Measurements from ENCODE around the gene CERS6. TPM values are rescaled to one million over a fixed set of nuclear protein-coding genes. Genes with fewer than 3 reads are reported as not detected.
"Not testable (repeated sequence)": the region's sequence is repeated elsewhere in the genome, so short reads cannot be mapped to it uniquely, and the experiment has no call there.

CERS6 gene
- polyA plus RNA-seq, 1 donor (not counting 4 experiments of a cell fraction or from before 2014, with no cell fraction given): 19.5 TPM

DNA sequence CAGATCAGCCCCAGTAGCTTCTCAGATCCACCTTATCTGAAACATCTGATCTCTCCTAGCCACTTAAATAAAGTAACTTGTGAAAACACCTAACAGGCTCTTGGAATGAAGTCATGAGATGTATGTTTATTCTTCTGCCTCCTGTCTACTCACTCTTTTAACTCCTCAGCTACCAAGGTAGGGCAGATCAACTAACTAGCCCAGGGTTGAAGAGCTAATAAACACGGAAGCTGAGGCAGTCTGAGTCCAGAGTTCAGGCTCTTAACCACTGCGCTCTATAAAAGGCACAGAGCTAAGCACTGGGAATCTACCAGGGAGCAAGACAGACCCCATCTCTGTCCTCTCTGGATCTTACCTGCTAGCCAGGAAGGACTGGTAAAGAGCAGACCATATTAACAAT is 37.1 kb downstream of the CERS6 start:
- H4K20me1 ChIP-seq (ENCODE audit: control insufficient read depth, extremely low read depth, insufficient read depth, low read length); DNase-seq (ENCODE audit: low read depth, low spot score); H2AFZ ChIP-seq (ENCODE audit: control insufficient read depth, low read length); H3K9me3 ChIP-seq (ENCODE audit: control insufficient read depth, low read depth, low read length); dilution Hi-C loops (cut with MboI; ENCODE audit: extremely low pct_ligation_motif_present, low sequenced_read_pairs); H3K27me3 ChIP-seq (ENCODE audit: control insufficient read depth, extremely low read depth, insufficient read depth, low read length); H3K9ac ChIP-seq (ENCODE audit: control insufficient read depth, extremely low read depth, insufficient read depth, low read length); H3K4me2 ChIP-seq (ENCODE audit: control insufficient read depth, extremely low read depth, insufficient read depth, low read depth, low read length); H3K27ac ChIP-seq (ENCODE audit: control insufficient read depth, insufficient read depth, low read length); H3K36me3 ChIP-seq (ENCODE audit: control insufficient read depth in 2 of 2, extremely low read depth in 1 of 2, insufficient read depth in 2 of 2, low read length in 2 of 2); H3K4me3 ChIP-seq (ENCODE audit: control insufficient read depth in 2 of 3, extremely low read depth in 1 of 3, insufficient read depth in 2 of 3, low read depth in 1 of 3, low read length in 3 of 3); H3K9me1 ChIP-seq (ENCODE audit: control insufficient read depth, extremely low read depth, insufficient read depth, low read length): not testable (repeated sequence)
- peaks cover 10% of the 10 kb centered on the region for H3K4me1 ChIP-seq (ENCODE audit: control insufficient read depth, extremely low read depth, insufficient read depth, low read length)
- peaks cover 66% of the 10 kb centered on the region for H3K79me2 ChIP-seq (ENCODE audit: control insufficient read depth, insufficient read depth, low read length)
- FAIRE-seq: peak; percentile 13

- H3K9me3 ChIP-seq (ENCODE audit: control insufficient read depth, low read depth, low read length): no peaks in the 10 kb centered on the region
- TF ChIP-seq, protein P1, sequence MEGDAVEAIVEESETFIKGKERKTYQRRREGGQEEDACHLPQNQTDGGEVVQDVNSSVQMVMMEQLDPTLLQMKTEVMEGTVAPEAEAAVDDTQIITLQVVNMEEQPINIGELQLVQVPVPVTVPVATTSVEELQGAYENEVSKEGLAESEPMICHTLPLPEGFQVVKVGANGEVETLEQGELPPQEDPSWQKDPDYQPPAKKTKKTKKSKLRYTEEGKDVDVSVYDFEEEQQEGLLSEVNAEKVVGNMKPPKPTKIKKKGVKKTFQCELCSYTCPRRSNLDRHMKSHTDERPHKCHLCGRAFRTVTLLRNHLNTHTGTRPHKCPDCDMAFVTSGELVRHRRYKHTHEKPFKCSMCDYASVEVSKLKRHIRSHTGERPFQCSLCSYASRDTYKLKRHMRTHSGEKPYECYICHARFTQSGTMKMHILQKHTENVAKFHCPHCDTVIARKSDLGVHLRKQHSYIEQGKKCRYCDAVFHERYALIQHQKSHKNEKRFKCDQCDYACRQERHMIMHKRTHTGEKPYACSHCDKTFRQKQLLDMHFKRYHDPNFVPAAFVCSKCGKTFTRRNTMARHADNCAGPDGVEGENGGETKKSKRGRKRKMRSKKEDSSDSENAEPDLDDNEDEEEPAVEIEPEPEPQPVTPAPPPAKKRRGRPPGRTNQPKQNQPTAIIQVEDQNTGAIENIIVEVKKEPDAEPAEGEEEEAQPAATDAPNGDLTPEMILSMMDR (optimal IDR thresholded peaks at IDR 0.05 in 1 of 3, IDR thresholded peaks at IDR 0.05 in 1 of 3, conservative IDR thresholded peaks at IDR 0.05 in 1 of 3; ENCODE audit: extremely low read depth in 1 of 3, insufficient read depth in 2 of 3, low read length in 3 of 3): no peak
- no peak for TF ChIP-seq EZH2 (IDR thresholded peaks at IDR 0.05; ENCODE audit: low read length)
- no peaks in the 10 kb centered on the region for H3K27me3 ChIP-seq (ENCODE audit: control insufficient read depth, extremely low read depth, insufficient read depth, low read length)
- H3K79me2 ChIP-seq (ENCODE audit: control insufficient read depth, insufficient read depth, low read length): peaks cover 67% of the 10 kb centered on the region
- H3K9ac ChIP-seq (ENCODE audit: control insufficient read depth, extremely low read depth, insufficient read depth, low read length): no peak overlapping the region
- H2AFZ ChIP-seq (ENCODE audit: control insufficient read depth, low read length): no peak overlapping the region
- no peaks in the 10 kb centered on the region for H4K20me1 ChIP-seq (ENCODE audit: control insufficient read depth, extremely low read depth, insufficient read depth, low read length)
- H3K36me3 ChIP-seq (ENCODE audit: control insufficient read depth in 2 of 2, extremely low read depth in 1 of 2, insufficient read depth in 2 of 2, low read length in 2 of 2): no peaks in the 10 kb centered on the region
- H3K4me1 ChIP-seq (ENCODE audit: control insufficient read depth, extremely low read depth, insufficient read depth, low read length): peaks cover 10% of the 10 kb centered on the region
- no peak overlapping the region for H3K4me2 ChIP-seq (ENCODE audit: control insufficient read depth, extremely low read depth, insufficient read depth, low read depth, low read length)
- DNase-seq (ENCODE audit: low read depth, low spot score) (no peak), FAIRE-seq (no peak)
- H3K9me1 ChIP-seq (ENCODE audit: control insufficient read depth, extremely low read depth, insufficient read depth, low read length): no peaks in the 10 kb centered on the region
- H3K4me3 ChIP-seq (ENCODE audit: control insufficient read depth in 2 of 3, extremely low read depth in 1 of 3, insufficient read depth in 2 of 3, low read depth in 1 of 3, low read length in 3 of 3): no peak overlapping the region
- H3K27ac ChIP-seq (ENCODE audit: control insufficient read depth, insufficient read depth, low read length): no peak overlapping the region
- dilution Hi-C loops (cut with MboI; ENCODE audit: extremely low pct_ligation_motif_present, low sequenced_read_pairs): no loop called here
These were observed 38.2 kb downstream of the CERS6 start for GRCh38 chr2:168494190-168494711.

DNA sequence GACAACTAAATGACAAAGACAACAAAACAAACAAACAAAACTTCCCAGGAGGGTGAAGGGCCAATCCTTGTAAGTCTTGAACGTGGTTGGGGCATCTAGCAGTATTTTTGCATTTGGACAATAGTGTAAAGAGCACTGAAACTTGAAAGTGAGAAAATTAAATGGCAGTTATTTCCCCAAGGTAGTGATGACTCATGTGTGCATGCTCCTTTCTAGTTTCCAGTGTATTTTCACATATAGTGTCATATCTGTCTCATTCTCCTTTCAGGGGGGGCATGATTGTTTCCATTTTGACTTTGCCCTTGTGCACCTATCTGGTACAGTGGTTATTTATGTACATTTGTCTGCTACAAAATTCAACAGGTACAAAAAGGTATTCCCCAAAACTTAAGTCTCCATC is 39.5 kb downstream of the CERS6 start:
- Histone ChIP-seq H3K4me1 (ENCODE audit: control insufficient read depth, extremely low read depth, insufficient read depth, low read length) (peaks cover under 1% of the 10 kb centered on the region), H3K9me3 (ENCODE audit: control insufficient read depth, low read depth, low read length) (no peaks in the 10 kb centered on the region), H4K20me1 (ENCODE audit: control insufficient read depth, extremely low read depth, insufficient read depth, low read length) (no peaks in the 10 kb centered on the region), H3K4me3 (ENCODE audit: control insufficient read depth in 2 of 3, extremely low read depth in 1 of 3, insufficient read depth in 2 of 3, low read depth in 1 of 3, low read length in 3 of 3) (no peak overlapping the region), H3K27me3 (ENCODE audit: control insufficient read depth, extremely low read depth, insufficient read depth, low read length) (no peaks in the 10 kb centered on the region), H2AFZ (ENCODE audit: control insufficient read depth, low read length) (no peak overlapping the region), H3K9ac (ENCODE audit: control insufficient read depth, extremely low read depth, insufficient read depth, low read length) (no peak overlapping the region), H3K79me2 (ENCODE audit: control insufficient read depth, insufficient read depth, low read length) (peaks cover 66% of the 10 kb centered on the region), H3K27ac (ENCODE audit: control insufficient read depth, insufficient read depth, low read length) (no peak overlapping the region), H3K4me2 (ENCODE audit: control insufficient read depth, extremely low read depth, insufficient read depth, low read depth, low read length) (no peak overlapping the region), H3K9me1 (ENCODE audit: control insufficient read depth, extremely low read depth, insufficient read depth, low read length) (no peaks in the 10 kb centered on the region), H3K36me3 (ENCODE audit: control insufficient read depth in 2 of 2, extremely low read depth in 1 of 2, insufficient read depth in 2 of 2, low read length in 2 of 2) (no peaks in the 10 kb centered on the region)
- no peak for TF ChIP-seq EZH2 (IDR thresholded peaks at IDR 0.05; ENCODE audit: low read length)
- TF ChIP-seq, protein P1 (optimal IDR thresholded peaks at IDR 0.05 in 1 of 3, IDR thresholded peaks at IDR 0.05 in 1 of 3, conservative IDR thresholded peaks at IDR 0.05 in 1 of 3; ENCODE audit: extremely low read depth in 1 of 3, insufficient read depth in 2 of 3, low read length in 3 of 3): no peak
- dilution Hi-C loops (cut with MboI; ENCODE audit: extremely low pct_ligation_motif_present, low sequenced_read_pairs): no loop called here
- DNase-seq (ENCODE audit: low read depth, low spot score) (no peak), FAIRE-seq (no peak)
